ENCODE results near the gene HMGXB3. TPM values are rescaled to one million over a fixed set of nuclear protein-coding genes. Genes with fewer than 3 reads are reported as not detected.

The HMGXB3 gene
- total RNA-seq, 1 donor from 2014 or later = 25.4 TPM

DNA sequence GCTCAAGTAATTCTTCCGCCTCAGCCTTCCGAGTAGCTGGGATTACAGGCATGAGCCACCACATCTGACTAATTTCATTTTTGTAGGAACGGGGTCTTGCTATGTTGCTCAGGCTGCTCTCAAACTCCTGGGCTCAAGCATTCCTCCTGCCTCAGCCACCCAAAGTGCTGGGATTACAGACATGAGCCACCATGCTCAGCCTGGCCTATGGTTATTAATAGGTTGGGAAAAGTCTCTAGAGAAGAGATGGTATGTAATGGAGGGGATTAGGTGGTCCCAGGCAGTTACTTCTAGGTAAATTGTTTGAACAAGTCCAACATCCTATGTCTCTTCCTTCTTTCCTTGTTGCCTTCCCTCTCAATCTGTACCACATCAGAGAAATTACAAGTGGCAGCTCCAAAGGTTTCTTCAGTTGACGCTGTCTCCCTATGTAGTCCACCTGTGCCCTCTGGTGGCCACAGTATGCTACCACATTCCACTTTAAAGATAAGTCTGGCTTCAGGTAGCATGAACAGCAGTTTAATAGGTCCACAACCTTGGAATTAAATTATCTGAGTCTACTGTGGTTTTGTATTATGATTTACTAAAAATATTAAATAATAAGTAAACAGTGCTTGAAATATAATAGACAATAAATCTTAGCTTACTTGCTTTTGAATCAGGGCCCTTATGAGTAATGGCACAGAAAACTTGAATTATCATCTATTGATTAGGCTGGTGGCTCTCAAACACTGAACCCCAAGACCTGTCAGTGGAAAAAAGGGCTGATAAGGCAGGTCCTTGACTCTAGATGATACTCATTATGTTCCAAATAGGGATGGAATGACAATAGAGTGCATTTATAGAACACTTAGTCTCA is 9.8 kb upstream of the HMGXB3 start:
- DNase-seq (ENCODE audit: low read depth, low spot score) = no peak

DNA sequence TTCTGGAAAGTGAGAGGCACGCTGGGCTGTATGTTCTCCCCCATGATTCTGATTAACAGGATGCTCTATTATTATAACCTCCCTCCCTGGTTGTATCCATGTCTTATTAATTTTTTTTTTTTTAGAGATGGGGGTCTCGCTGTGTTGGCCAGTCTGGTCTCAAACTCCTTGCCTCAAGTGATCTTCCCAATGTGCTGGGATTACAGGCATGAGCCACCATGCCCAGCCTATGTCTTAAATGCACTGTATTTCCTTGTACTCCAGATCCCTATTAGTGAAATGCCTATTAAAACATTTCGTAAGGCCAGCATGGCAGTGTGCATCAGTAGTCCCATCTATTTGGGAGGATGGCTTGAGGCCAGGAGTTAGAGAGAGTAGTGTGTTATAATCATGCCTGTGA is 7.1 kb upstream of the HMGXB3 start:
- DNase-seq (ENCODE audit: low read depth, low spot score) = no peak

DNA sequence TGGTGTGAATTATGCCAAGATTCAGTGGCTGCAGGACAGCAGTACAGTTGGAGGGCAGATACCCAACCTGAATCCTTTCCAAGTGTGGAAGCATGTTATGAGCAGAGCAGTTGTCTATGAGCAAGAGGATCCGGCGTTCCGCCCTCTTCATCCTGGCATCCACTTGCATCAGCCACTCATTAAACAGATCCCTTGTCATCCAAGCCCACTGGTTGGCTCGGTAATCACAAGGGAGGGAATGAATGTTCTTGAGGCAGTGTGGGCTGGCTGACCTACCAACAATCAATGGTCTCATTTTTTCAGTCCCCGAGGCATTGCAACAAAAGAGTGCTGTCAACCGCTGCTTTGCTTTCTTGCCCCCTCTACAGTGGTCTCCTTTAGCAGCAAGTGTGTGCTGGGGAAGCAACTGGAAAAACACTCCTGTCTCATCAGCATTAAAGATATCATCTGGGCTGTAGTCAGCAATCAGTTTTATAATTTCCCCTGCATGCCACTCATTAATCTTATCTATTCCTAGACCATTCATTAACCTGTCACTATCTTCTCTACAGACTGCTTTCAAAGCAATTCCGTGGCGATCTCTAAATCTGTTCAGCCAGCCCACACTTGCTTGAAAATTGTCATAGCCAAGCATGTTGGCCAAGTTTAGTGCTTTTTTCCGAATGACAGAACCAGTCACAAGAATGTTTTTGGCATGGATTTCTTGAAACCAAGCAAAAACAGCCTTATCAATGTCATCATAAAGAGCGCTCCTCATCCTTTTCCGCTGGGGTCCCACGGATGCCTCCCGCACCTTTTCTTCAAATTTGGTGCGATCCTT is 4.9 kb upstream of the HMGXB3 start:
- no peak for DNase-seq (ENCODE audit: low read depth, low spot score)

DNA sequence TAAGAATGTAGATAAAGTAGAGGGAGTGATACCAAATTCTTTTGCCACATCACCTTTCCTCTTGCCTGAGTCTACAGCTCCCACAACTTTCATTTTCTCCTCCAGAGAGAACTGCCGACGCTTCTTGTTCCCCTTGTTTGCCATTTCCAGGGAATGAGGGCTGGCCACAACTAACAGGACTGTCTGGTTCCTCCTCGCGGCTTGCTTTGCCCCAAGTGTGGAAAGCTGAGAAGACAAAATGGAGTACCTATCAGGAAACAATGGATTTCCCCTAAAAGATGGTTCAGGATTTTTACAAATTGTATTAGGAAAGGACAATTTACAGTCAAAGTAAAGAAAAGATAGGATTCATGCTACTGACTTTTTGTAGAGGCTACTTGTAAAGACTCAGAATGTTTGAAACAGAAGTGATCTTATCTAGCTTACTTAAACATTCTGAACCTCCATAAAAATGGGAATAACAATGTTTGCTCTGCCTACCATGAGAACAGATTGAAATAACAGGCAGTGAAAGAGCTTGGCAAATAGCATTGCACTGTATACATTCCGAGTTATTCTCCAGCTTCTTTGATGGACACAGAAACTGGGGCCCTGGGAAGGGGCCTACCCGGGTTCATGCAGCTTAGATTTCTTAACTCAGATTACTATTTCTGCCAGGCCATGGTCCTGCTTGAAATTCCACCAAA is 4.2 kb upstream of the HMGXB3 start:
- no peak for DNase-seq (ENCODE audit: low read depth, low spot score)

DNA sequence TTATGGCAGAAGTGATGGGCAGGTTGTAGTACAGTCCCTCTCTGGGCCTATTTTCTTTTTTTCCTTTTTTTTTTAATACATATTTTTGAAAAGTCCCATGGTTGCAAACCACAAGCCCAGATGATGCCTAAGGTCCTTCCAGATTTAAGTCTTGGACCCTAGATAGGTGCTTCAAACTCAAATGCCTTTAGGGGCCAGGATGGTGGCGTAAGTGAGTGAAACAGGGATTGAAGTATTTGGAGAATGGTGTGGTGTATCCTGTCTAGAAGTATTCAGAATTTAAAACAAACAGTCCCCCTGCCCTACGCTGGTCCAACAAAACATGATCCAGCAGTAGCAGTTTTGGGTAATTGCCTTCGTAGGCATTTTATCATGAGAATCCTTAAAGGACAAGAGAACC is 2.3 kb upstream of the HMGXB3 start:
- no peak for DNase-seq (ENCODE audit: low read depth, low spot score)

DNA sequence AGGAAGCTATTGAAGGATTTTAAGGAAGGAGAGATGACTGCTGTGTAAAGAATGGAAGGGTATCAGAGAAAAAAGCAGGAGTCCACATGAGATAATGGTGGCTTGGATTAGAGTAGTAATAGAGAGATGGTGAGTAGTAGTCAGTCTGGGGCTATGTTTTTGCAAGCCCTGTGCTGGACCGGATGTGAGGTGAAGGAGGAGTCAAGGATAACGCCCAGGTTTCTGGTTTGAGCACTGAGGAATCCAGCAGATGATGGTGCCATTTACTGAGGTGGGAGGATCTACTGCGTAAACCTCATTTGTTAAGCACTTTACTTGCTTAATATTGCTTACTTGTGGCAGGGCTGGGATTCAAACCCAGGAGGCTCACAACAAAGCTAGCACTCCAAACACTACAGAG is 1.2 kb upstream of the HMGXB3 start:
- no peak for DNase-seq (ENCODE audit: low read depth, low spot score)

DNA sequence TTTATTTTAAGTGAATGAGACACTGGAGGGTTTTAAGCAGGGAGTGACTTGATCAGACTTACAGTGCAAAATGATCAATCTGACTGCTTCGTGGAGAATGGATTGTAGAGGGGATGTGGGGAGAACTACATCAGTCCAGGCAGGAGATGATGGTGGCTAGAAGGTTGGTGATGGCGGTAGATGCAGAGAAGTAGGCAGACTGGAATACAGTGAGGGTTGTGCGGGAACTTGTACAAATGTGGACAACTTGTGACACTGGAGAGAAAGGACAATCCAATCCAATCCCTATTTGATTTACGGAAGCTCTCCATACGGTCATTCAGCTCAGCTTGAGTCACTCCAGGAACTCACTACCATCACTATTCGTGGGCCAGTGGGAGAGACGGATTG is 678 bp upstream of the HMGXB3 start:
- no peak for DNase-seq (ENCODE audit: low read depth, low spot score)

DNA sequence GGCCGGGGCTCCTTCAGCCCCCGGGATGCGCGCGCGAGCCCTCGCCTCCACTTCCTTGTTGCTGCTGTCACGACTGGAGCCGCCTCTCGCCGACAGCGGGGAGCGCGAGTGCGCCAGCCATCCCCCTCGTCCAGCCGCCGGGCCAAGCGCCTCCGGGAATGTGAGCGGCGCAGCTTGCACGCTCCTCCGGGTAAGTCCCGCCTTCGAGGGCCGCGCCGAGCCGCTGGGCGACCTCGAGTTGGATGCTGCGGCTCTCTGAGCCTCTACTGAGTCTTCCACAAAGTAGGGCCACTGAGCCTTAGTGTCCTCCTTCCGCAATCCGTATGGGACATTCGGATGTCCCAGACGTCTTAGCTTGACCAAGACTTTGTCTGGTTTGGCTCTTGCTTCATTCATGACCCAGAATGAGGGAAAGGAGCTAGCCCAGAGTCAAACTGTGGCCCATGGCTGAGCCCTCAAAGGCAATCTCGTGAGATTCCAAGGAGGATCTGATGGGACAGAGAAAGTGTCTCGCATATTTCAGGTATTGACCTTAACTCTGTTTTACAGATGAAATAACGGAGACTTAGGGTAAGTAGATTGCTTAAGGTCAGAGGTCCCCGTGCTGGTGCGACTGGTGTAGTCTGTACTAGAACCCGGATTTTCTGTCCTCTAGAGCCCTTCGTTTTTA is 586 bp downstream of the HMGXB3 start:
- DNase-seq (ENCODE audit: low read depth, low spot score) = no peak

DNA sequence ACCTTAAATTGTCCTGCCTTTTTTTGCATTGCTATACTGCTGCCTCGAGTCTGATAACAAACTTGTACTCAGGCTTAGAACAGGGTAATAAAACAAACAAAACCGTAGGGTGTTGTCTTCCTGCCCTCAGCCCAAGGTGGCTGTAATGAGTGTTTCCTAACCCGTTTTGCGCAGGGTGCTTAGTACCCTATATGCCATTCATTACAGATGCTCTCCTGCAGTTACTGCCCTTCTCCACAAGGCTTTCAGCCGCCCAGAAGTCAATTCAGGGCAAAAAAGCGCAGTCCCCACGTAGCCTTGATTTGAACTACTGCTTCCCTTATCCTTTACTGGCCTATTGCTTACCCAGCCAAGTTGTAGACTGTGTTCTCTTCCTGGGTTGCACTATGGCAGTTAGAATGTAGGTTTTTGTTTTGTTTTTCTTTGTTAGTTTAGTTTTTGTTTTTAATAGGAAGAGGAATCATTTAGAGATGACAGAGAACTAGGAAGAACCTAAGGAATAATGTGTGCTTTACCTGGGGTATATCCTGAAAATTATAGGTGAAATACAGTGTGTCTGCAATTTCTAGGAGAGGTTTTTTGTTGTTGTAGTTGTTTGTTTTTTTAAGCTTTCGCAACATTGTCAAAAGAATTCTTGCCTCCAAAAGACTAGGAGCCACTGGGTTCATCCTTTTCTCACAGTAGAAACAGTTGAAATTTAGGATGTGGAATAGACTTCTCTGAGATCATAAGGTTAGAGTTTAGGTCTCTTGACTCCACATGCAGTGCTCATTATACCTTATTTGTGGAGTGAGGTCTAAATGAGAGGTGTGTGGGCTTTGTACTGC is 1.3 kb downstream of the HMGXB3 start:
- DNase-seq (ENCODE audit: low read depth, low spot score) = no peak

DNA sequence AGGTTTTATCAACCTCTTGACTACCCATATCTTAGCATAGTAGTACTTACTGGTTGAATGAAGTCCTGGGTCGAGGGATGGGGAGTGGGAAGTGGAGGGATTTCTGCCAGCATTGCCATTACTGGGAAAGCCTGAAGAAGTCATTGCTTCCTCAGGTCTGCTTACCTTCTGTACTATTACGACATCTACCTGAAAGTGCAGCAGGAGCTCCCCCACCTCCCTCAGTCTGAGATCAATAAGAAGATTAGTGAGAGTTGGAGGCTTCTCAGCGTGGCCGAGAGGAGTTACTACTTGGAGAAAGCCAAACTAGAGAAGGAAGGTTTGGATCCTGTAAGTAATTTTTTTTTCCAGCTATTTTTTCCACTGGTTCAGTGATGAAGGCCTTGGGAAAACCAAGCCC is 5.8 kb downstream of the HMGXB3 start:
- no peak for DNase-seq (ENCODE audit: low read depth, low spot score)

DNA sequence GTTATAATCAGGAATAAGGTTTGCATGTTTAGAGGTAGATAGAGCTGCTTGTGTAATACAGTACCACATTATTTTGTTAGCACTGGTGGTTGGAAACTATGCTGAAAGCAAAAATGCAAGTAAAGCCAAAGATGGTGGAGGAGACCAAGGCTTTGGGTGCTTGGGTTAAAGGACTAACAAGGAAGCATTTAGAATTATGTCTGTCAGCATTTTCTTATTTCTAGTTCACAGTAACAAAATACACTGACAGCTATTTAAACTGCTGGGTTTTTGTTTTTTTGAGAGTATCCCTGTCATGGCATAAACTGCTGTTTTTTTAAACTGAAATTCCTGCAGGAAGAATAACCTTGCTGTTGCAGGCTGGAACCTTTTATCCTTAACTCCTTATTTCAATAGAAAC is 6.5 kb downstream of the HMGXB3 start:
- DNase-seq (ENCODE audit: low read depth, low spot score) = no peak

DNA sequence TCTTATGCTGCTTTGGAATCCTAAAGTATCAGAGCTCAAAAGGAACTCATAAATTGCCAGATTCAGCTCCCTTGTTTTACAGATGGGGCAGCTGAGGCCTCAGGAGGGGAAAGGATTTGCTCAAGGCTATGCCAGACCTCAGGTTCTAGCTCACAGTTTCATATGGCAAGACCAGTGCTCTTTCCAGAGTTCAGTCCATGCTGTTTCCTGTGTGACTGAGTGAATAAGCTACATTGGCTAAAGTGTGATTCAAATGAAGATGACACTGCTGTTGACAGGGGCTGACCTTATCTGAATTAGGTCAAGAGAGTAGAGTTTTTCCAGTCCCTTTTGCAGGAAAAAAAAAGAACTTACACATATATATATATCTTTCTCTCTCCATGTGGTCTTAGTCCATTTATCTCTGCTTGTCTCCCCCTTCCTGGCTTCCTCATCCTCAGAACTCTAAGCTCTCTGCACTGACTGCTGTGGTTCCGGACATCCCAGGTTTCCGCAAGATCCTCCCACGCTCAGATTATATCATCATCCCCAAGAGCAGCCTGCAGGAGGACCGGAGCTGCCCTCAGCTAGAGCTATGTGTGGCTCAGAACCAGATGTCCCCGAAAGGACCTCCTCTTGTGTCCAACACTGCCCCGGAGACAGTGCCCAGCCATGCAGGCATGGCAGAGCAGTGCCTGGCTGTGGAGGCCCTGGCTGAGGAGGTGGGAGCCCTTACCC is 9.3 kb downstream of the HMGXB3 start:
- no peak for DNase-seq (ENCODE audit: low read depth, low spot score)

DNA sequence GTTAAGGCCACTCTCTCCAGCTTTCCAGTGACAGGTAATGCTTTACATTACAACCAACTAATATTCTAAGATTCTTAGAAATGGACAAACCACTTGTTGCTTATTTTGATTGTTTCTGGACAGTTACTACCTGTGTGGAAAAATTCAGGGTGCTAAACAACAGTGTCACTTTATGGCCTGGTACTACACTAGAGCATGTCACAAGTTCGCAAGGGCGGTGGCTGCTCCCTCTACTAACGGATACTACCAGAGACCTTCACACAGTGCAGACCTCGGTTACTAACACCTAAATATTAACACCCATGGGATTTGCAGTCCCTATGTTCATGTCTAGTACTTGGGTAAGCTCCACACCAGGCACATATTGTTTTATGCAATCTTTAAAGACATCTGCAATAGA is 13.4 kb downstream of the HMGXB3 start:
- no peak for DNase-seq (ENCODE audit: low read depth, low spot score)

DNA sequence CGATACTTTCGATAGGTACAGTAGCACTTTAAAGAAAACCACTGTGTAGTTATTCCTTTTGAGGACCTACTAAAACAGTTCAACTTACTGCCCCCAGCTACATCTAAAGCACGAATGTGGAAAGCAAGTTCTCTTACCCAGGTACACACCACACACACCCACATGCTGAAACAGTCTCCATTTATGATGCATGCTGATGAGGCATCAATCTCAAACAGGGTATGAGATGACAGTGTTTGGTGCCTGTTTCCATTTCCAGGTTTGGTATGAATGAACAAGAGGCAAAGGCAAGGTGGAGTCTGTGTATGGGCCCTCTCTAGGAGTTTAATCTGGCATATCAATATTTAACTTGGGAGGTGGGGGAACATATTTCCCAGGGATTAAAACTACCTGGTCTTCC is 13.9 kb downstream of the HMGXB3 start:
- DNase-seq (ENCODE audit: low read depth, low spot score) = no peak

DNA sequence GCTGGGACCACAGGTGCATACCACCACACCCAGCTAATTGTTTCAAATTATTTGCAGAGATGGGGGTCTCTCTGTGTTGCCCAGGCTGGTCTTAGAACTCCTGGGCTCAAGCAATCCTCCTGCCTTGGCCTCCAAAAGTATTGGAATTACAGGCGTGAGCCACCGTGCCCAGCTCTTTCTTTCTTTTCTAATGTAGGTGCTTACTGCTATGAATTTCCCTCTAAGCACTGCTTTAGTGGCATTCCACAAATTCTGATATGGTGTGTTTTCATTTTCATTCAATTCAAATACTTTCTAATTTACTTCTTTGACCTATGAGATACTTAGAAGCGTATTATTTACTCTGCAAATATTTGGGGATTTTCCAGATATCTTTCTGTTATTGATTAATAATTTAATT is 14.9 kb downstream of the HMGXB3 start:
- DNase-seq (ENCODE audit: low read depth, low spot score) = no peak

DNA sequence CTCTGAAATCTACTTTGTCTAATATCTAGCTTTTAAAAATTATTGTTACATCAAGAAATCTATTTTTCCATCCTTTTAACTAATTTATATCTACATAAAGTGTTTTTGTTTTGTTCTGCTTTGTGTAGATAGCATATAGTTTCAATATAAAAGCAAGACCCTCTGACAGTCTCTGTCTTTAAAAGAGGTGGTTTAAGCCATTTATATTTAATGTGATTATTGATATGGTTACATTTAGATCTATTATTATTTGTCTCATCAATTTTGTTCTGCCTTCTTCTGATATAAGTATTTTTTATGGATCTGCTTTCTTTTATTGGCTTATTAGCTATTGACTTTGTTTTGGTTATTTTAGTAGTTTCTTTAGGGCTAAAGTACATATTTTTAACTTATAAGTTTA is 16.0 kb downstream of the HMGXB3 start:
- DNase-seq (ENCODE audit: low read depth, low spot score) = no peak

DNA sequence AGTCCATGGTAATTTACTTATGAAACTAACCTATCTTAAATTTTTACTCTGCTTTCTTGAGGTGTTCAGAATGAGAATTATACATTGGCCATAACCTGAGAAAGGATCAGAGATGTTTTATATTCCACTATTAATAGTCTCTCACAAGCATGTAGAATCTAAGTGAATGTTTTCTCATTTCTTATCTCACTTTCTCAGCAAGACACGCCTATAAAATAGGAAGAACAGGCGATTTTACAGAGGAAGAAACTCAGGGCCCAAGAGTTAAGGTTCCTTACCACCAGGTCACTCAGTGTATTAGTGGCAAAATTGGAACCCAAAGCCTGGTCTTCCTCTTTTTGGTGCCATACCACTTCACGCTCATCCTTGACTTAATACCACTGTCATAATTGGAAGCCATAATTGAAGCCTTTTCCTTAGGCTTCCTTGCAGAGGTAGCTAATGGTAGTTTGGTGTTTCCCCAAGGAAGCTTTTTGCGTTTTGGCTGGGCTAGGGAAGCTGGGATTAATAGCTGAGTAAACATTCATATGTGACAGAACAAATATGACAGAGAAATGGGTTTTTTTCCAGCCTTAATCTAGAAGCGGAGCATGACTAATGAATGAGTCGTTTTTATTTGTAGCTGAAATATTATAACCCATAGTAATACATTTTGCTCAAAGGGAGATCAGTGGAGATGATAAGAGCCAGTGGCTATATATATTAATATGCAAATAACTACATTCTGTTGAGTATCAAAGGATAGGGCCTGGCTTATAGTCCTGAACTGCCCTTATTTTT is 16.9 kb downstream of the HMGXB3 start:
- DNase-seq (ENCODE audit: low read depth, low spot score) = no peak

DNA sequence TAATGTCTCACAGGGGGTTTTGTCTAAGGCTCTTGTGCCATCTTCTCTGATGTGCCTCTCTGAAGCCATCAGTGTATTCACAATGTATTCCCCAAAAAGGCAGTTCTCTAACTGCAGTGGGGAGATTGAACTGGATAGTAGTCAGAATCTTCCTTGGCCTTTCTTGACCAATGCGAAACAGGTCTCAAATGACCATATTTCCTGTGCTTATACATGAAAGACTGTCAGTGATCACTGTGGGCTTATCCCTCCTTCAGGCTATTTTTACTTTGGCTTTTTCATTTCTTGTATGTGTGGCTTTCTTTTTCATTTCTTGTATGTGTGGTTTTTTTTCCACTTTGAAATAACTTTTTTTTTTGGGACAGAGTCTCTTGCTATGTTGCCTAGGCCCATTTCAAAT is 19.7 kb downstream of the HMGXB3 start:
- DNase-seq (ENCODE audit: low read depth, low spot score) = no peak

DNA sequence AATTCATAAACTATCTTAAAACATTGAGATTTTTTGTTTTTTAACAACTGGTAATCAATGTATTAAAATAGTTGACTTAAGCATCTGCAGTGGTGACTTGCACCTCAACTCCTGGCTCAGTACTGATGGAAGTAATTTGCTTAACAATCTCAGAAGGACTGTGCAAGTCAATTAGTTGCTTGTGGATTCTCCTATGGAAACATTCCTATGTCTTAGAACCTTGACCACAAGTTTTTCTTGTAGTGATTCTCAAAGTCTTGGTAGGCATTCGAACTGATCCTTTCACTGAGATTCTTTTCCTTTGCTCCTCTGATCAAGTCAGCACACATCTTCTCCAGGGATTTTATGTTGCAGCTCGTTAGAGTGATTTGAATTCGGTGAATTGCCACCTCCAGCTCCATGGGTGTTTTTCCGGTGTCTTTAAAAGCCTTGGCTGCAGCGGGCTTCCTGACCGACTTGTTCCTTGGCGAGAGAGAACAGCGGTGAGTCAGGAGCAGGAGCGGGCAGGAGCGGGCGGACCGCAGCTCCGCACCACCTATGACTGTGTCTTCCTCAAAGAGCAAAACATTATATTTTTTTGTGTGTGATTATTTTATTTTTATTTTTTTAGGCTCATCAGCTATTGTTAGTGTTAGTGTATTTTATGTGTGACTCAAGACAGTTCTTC is 21.1 kb downstream of the HMGXB3 start:
- peak; percentile 63 for DNase-seq (ENCODE audit: low read depth, low spot score)

Data from pulmonary artery endothelial cell (primary cell).